ENCODE data around the gene ZBTB7A. TPM values are rescaled to one million over a fixed set of nuclear protein-coding genes. Genes with fewer than 3 reads are reported as not detected.

Gene ZBTB7A
- total RNA-seq, 4 donors from 2014 or later = 138 to 162 (median 152) TPM

DNA sequence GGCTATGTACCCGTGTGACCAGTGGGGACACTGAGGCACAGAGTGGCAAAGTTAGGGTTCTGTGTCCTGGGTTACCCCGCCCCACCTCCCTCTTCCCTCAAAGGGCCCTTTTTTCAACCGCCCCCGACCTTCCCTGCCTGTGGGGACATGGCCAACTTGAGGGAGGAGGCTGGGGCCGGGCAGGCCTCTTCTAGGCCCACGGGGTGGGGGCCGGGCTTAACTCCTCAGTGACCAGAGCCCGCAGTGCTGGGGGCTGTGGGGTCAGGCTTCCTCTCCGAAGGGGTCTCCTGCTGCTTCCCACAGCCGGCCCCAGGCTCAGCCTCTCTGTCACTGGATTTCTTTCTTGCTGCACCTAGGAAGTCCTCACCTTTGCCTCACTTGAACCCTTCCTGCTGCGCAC is 35.3 kb downstream of the ZBTB7A start:
- DNase-seq (ENCODE audit: low spot score in 2 of 2) = no peak
- intact Hi-C loops (cut with DNase I; ENCODE audit: low total_unique reads) = no loop called here
- TF ChIP-seq POLR2A (IDR thresholded peaks at IDR 0.05) = no peak
- TF ChIP-seq CTCF (IDR thresholded peaks at IDR 0.05) = no peak
- WGBS, 2 donors = 61 to 63% methylated on average over 11 of the region's 11 CpGs
- no peak overlapping the region for H3K4me3 ChIP-seq (ENCODE audit: low read depth, poor library complexity, severe bottlenecking)

DNA sequence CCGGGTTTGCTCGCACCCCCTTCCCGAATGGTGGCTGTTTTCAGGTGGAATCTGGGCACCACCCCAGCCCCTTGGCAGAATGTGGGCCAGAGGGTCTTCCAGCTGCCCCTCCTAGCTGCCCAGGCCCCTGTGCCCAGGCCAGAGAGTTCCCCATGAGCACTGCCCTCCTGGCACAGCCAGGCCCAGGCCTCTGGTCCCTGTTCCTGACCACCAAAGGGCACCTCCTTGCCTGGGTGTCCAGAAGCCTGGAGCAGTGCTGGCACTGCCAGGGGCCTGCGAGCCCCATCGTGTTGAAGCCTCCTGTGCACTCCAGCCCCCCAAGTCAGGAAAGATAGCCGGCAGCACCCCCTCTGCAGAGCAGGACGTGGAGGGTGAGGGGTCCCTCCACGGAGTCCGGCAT is 35.7 kb downstream of the ZBTB7A start:
- no peak for DNase-seq (ENCODE audit: low spot score in 2 of 2)
- TF ChIP-seq POLR2A (IDR thresholded peaks at IDR 0.05) = no peak
- TF ChIP-seq CTCF (IDR thresholded peaks at IDR 0.05) = no peak
- intact Hi-C loops (cut with DNase I; ENCODE audit: low total_unique reads) = no loop called here
- H3K4me3 ChIP-seq (ENCODE audit: low read depth, poor library complexity, severe bottlenecking) = no peak overlapping the region
- WGBS, 2 donors = 79% methylated on average over 4 to 9 of the region's 9 CpGs

GRCh38 chr19:4030552-4030951 is 36.1 kb downstream of the ZBTB7A start:
- intact Hi-C loops (cut with DNase I; ENCODE audit: low total_unique reads) = no loop called here
- no peak overlapping the region for H3K4me3 ChIP-seq (ENCODE audit: low read depth, poor library complexity, severe bottlenecking)
- TF ChIP-seq POLR2A (IDR thresholded peaks at IDR 0.05) (no peak), CTCF (IDR thresholded peaks at IDR 0.05) (no peak)
- no peak for DNase-seq (ENCODE audit: low spot score in 2 of 2)
- WGBS, 2 donors = 94 to 97% methylated on average over 6 of the region's 6 CpGs

DNA sequence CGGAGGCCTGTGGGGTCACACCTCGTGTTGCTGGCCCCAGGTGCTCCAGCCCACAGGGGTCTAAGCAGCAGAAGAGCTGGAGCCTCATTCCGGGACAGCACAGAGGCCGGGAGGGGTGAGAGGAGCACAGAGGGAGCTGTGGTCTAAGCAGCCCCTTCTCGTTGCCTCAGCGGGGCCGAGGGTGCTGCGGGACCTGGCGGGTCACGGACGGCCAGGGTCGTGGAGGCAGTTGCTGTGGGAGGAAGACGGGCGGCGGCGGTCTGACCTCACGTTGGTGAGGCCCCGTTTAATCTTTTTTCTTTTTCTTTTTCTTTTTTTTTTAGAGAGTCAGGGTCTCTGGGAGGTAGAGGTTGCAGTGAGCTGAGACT is 37.5 kb downstream of the ZBTB7A start:
- H3K4me3 ChIP-seq (ENCODE audit: low read depth, poor library complexity, severe bottlenecking) = no peak overlapping the region
- intact Hi-C loops (cut with DNase I; ENCODE audit: low total_unique reads) = no loop called here
- TF ChIP-seq CTCF (IDR thresholded peaks at IDR 0.05) (no peak), POLR2A (IDR thresholded peaks at IDR 0.05) (no peak)
- 92 to 95% methylated on average over 17 to 18 of the region's 18 CpGs for WGBS, 2 donors
- DNase-seq (ENCODE audit: low spot score in 2 of 2) = no peak

GRCh38 chr19:4028334-4029246 is 38.1 kb downstream of the ZBTB7A start:
- intact Hi-C loops (cut with DNase I; ENCODE audit: low total_unique reads) = no loop called here
- whole genome bisulfite sequencing, 2 donors = 91 to 92% methylated on average over 43 to 45 of the region's 48 CpGs
- TF ChIP-seq CTCF (IDR thresholded peaks at IDR 0.05) (no peak), POLR2A (IDR thresholded peaks at IDR 0.05) (no peak)
- peak in 1 of 2 donors; percentile 74 for DNase-seq (ENCODE audit: low spot score in 2 of 2)
- H3K4me3 ChIP-seq (ENCODE audit: low read depth, poor library complexity, severe bottlenecking) = no peak overlapping the region
